GM23338 (cell line): ENCODE results near the gene CALML3. TPM values are rescaled to one million over a fixed set of nuclear protein-coding genes. Genes with fewer than 3 reads are reported as not detected.

Experiments
- ATAC-seq: fragments of 200-7000 bp; cut with Tn5 transposase; 3 replicates; pipeline ENCODE4 v1.9.1; 2020
- DNase-seq: peaks from one replicate; pipeline ENCODE4 v3.0.0-alpha.2; 2015; ENCODE audit warnings: low spot score
- H2AFZ ChIP-seq: fragments of 200-600 bp; sonication (generic); 2 replicates; pipeline ENCODE4 v1.8.0; 2016; ENCODE audit warnings: antibody characterized with exemption, mild to moderate bottlenecking, moderate library complexity
- H3F3A ChIP-seq: fragments of 200-600 bp; sonication (generic); replicated peaks from 2 replicates; pipeline ENCODE4 v1.8.0; 2017; ENCODE audit warnings: antibody characterized with exemption, mixed run types, low read depth
- H3K27ac ChIP-seq: fragments of 200-600 bp; sonication (generic); 2 replicates; pipeline ENCODE4 v1.6.1; 2016; ENCODE audit warnings: low read depth
- H3K27me3 ChIP-seq: fragments of 200-600 bp; sonication (generic); 2 replicates; pipeline ENCODE4 v1.8.0; 2016; ENCODE audit warnings: mild to moderate bottlenecking, mixed run types, moderate library complexity; ENCODE audit not compliant: insufficient read depth
- H3K36me3 ChIP-seq: fragments of 200-600 bp; sonication (generic); 2 replicates; pipeline ENCODE4 v1.8.0; 2016; ENCODE audit warnings: mild to moderate bottlenecking; ENCODE audit not compliant: insufficient read depth
- H3K4me1 ChIP-seq: fragments of 200-600 bp; sonication (generic); 2 replicates; pipeline ENCODE4 v1.8.0; 2016; ENCODE audit warnings: mild to moderate bottlenecking, moderate library complexity; ENCODE audit not compliant: insufficient read depth
- H3K4me2 ChIP-seq: fragments of 200-600 bp; sonication (generic); 2 replicates; pipeline ENCODE4 v1.7.1; 2017; ENCODE audit warnings: mixed run types
- H3K4me3 ChIP-seq: fragments of 200-600 bp; sonication (generic); 2 replicates; pipeline ENCODE4 v1.6.1; 2016; ENCODE audit warnings: mixed run types
- H3K79me2 ChIP-seq: fragments of 200-600 bp; sonication (generic); replicated peaks from 2 replicates; pipeline ENCODE4 v1.8.0; 2017; ENCODE audit warnings: mild to moderate bottlenecking; ENCODE audit not compliant: insufficient read depth
- H3K9me2 ChIP-seq: fragments of 200-600 bp; sonication (generic); 2 replicates; pipeline ENCODE4 v1.8.0; 2017; ENCODE audit not compliant: insufficient read depth
- H4K20me1 ChIP-seq: fragments of 200-600 bp; sonication (generic); replicated peaks from 2 replicates; pipeline ENCODE4 v1.8.0; 2017; ENCODE audit warnings: mild to moderate bottlenecking; ENCODE audit not compliant: insufficient read depth
- H3K27ac Mint-ChIP-seq: 2 replicates; pipeline ENCODE4 v1.8.0; 2020; ENCODE audit warnings: inconsistent platforms, mild to moderate bottlenecking, moderate library complexity, mixed read lengths
- H3K27me3 Mint-ChIP-seq: 3 replicates; pipeline ENCODE4 v1.8.0; 2022; ENCODE audit warnings: low read depth, mild to moderate bottlenecking, moderate library complexity, mixed read lengths, inconsistent platforms; ENCODE audit not compliant: insufficient read depth, poor library complexity
- H3K36me3 Mint-ChIP-seq: 3 replicates; pipeline ENCODE4 v1.8.0; 2021; ENCODE audit warnings: low read depth, mild to moderate bottlenecking, inconsistent platforms, moderate library complexity, mixed read lengths
- H3K4me1 Mint-ChIP-seq: 3 replicates; pipeline ENCODE4 v1.8.0; 2020; ENCODE audit warnings: mild to moderate bottlenecking, inconsistent platforms, mixed read lengths
- H3K4me3 Mint-ChIP-seq: 3 replicates; pipeline ENCODE4 v1.8.0; 2021; ENCODE audit warnings: moderate library complexity, mild to moderate bottlenecking, inconsistent platforms, mixed read lengths
- H3K9me3 Mint-ChIP-seq: 3 replicates; pipeline ENCODE4 v1.8.0; 2020; ENCODE audit warnings: moderate library complexity, mild to moderate bottlenecking, inconsistent platforms, mixed read lengths
- CREB1 ChIP-seq: fragments of 250-450 bp; sonication (Bioruptor Pico); IDR thresholded peaks from 2 replicates; pipeline ENCODE4 v1.5.0; 2020; ENCODE audit warnings: low read depth, mild to moderate bottlenecking, moderate library complexity
- CTCF ChIP-seq, 2 experiments: fragments of 200-600 bp in 1 of 2; sonication (generic) in 1 of 2; conservative IDR thresholded peaks; 2 replicates each; pipeline versions ENCODE4 v1.5.1 to v1.6.1; 2016 to 2017; ENCODE audit warnings: antibody characterized with exemption in 2 of 2, low read depth in 2 of 2, mild to moderate bottlenecking in 2 of 2, moderate library complexity in 1 of 2
- NANOG ChIP-seq: IDR thresholded peaks from 2 replicates; pipeline ENCODE4 v1.6.1; 2016; ENCODE audit warnings: antibody characterized with exemption, borderline replicate concordance
- POLR2AphosphoS5 ChIP-seq: IDR thresholded peaks from 2 replicates; pipeline ENCODE4 v1.6.1; 2016; ENCODE audit warnings: antibody characterized with exemption, low read depth
- REST ChIP-seq: IDR thresholded peaks from one replicate; pipeline ENCODE4 v1.6.1; 2018; ENCODE audit warnings: antibody characterized with exemption; ENCODE audit not compliant: unreplicated experiment
- ZNF114 ChIP-seq: fragments of 250-450 bp; sonication (Bioruptor Pico); IDR thresholded peaks from 2 replicates; pipeline ENCODE4 v1.5.0; 2020; ENCODE audit warnings: mild to moderate bottlenecking, moderate library complexity
- ZNF331 ChIP-seq: fragments of 250-450 bp; sonication (Bioruptor Pico); IDR thresholded peaks from 2 replicates; pipeline ENCODE4 v1.5.0; 2020; ENCODE audit warnings: low read depth, mild to moderate bottlenecking, moderate library complexity
- polyA plus RNA-seq: library from polyadenylated mRNA; unstranded; fragments of >200 nt; fragmentation: Nextera tagmentation; extraction: Ambion mirVana; gene quantifications from 2 replicates; pipeline ENCODE4 v1.2.1, GENCODE V29; 2016
- total RNA-seq: library from RNA; depleted of rRNA; stranded (reverse); fragments of >200 nt; shearing (Covaris generic); gene quantifications from 2 replicates; pipeline ENCODE4 v1.2.3, GENCODE V29; 2014
- TF ChIP-seq, protein P1 (sequence below): IDR thresholded peaks from 2 replicates; pipeline ENCODE4 v1.6.1; 2016; ENCODE audit warnings: antibody characterized with exemption

Gene CALML3
- total and polyA plus RNA-seq, 2 experiments from 2014 or later, result not detected

DNA sequence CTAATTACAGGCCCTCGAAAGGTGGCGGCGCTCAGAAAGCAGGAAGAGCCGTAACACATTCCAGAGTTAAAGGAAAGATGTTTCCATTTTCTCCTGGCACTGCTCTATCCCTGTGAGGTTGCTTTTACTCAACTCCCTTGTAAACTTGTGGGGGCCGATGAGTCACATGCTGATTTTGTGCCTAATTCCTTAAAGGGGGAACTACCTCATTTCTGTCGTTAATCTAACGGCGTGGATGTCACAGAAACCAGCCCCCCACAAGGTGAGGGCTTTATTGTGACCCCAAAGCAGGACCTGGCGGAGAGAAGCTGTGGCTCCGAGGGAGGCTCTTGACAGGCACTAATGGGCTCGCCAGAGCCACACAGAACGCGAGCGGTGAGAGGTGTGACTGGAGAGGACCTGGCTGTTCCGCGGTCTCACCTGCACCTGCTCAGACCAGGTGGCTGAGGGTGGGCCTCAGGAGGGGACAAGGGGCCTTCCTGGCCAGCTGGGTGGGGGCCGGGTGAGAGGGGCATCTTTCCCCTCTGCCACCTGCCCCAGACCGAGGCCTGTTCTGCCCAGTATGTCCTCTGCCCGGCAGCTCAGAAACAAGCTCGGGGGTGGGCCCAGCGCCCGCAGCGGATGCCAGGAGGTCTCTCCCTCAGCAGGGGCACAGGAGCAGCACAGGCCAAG is 50.9 kb downstream of the CALML3 start:
- Mint-ChIP-seq H3K4me3 (no peak overlapping the region), H3K27ac (0 out of 2 replicates have a peak overlapping the region, but pooled peaks have one; percentile 69), H3K9me3 (no peaks in the 10 kb centered on the region), H3K27me3 (peaks cover 6% of the 10 kb centered on the region), H3K4me1 (peaks cover 13% of the 10 kb centered on the region), H3K36me3 (no peaks in the 10 kb centered on the region)
- H3K36me3 ChIP-seq, result no peaks in the 10 kb centered on the region
- H3K9me2 ChIP-seq, result no peaks in the 10 kb centered on the region
- TF ChIP-seq ZNF114 (CRISPR knock-in tag), result no peak
- no peak for TF ChIP-seq REST
- no peak for TF ChIP-seq CTCF (conservative IDR thresholded peaks at IDR 0.05; ENCODE audit: low read depth in 2 of 2)
- no peak for TF ChIP-seq POLR2AphosphoS5
- TF ChIP-seq ZNF331 (CRISPR knock-in tag), result no peak
- H3K4me3 ChIP-seq, result no peak overlapping the region
- H2AFZ ChIP-seq, result peak overlapping the region; percentile 94
- H3K4me2 ChIP-seq, result no peak overlapping the region
- peak; percentile 55 for ATAC-seq
- no peak overlapping the region for H3K27ac ChIP-seq
- no peaks in the 10 kb centered on the region for H3K4me1 ChIP-seq
- H3K27me3 ChIP-seq, result no peaks in the 10 kb centered on the region
- no peak for DNase-seq
- H3K79me2 ChIP-seq, result no peaks in the 10 kb centered on the region
- no peaks in the 10 kb centered on the region for H4K20me1 ChIP-seq
- H3F3A ChIP-seq, result no peaks in the 10 kb centered on the region

DNA sequence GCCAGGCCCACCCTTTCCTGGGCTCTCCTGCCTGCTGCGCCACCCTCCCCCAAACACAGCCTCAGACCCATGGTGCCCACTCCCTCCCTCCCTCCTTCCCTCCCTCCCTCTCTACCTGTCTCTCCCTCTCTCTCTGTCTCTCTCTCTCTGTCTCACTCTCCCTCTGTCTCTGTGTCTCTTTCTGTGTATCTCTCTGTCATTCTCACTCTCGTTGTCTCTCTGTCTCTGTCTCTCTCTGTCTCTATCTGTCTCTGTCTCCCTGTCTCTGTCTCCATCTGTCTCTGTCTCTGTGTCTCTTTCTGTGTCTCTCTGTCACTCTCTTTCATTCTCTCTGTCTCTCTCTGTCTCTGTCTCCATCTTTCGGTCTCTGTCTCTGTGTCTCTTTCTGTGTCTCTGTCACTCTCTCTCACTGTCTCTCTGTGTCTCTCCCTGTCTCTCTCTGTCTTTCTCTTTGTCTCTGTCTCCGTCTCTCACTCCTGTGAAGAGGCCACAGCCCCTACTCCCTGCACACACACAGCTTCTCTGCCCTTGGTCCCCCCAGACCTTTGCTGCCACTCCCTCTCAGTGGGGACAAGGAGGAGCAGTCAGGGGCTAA is 51.5 kb downstream of the CALML3 start:
- no peaks in the 10 kb centered on the region for H3K36me3 ChIP-seq
- H3K27me3 ChIP-seq, result no peaks in the 10 kb centered on the region
- ATAC-seq (no peak), DNase-seq (no peak)
- H3K27ac Mint-ChIP-seq, result no peak overlapping the region
- no peaks in the 10 kb centered on the region for H3K4me1 ChIP-seq
- no peak overlapping the region for H3K27ac ChIP-seq
- no peak overlapping the region for H3K4me3 Mint-ChIP-seq
- no peaks in the 10 kb centered on the region for H3K9me2 ChIP-seq
- H3K79me2 ChIP-seq, result no peaks in the 10 kb centered on the region
- no peaks in the 10 kb centered on the region for H3K9me3 Mint-ChIP-seq
- no peak overlapping the region for H3K4me2 ChIP-seq
- no peak overlapping the region for H2AFZ ChIP-seq
- H3K27me3 Mint-ChIP-seq, result peaks cover 6% of the 10 kb centered on the region
- no peaks in the 10 kb centered on the region for H3K36me3 Mint-ChIP-seq
- H4K20me1 ChIP-seq, result no peaks in the 10 kb centered on the region
- peaks cover 13% of the 10 kb centered on the region for H3K4me1 Mint-ChIP-seq
- H3K4me3 ChIP-seq, result no peak overlapping the region
- H3F3A ChIP-seq, result no peaks in the 10 kb centered on the region
- TF ChIP-seq NANOG (no peak), CREB1 (CRISPR knock-in tag) (no peak), CTCF (conservative IDR thresholded peaks at IDR 0.05; ENCODE audit: low read depth in 2 of 2) (no peak)
- TF ChIP-seq, protein P1, sequence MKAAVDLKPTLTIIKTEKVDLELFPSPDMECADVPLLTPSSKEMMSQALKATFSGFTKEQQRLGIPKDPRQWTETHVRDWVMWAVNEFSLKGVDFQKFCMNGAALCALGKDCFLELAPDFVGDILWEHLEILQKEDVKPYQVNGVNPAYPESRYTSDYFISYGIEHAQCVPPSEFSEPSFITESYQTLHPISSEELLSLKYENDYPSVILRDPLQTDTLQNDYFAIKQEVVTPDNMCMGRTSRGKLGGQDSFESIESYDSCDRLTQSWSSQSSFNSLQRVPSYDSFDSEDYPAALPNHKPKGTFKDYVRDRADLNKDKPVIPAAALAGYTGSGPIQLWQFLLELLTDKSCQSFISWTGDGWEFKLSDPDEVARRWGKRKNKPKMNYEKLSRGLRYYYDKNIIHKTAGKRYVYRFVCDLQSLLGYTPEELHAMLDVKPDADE, result no peak
